HG02943 (cell line): ENCODE results near the gene STRA8.

Experiments
- ATAC-seq: cut with Tn5 transposase; IDR thresholded peaks from one replicate; pipeline ENCODE4 v1.9.1; 2021; ENCODE audit warnings: mild to moderate bottlenecking, low read depth, moderate library complexity; ENCODE audit not compliant: unreplicated experiment

The STRA8 gene

DNA sequence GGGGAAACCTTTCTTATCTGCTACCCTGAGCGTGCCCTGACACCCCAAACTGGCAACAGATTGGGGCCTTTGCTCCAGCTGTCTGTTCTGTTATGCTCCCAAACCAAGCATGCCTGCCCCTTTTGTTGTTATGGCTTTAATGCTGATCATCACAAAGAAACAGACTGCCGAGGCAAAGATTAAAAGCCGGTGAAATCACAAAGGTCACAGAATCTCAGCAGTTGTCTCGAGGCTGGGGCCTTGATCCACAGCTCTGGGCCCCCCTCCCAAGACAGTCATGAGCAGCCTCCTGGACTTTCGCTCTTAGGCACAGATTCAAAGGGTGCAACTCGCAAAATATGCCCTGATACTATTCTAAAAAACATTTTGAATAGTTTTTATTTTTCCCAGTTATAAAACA lies 65.6 kb downstream of the STRA8 start:
- no peak for ATAC-seq

DNA sequence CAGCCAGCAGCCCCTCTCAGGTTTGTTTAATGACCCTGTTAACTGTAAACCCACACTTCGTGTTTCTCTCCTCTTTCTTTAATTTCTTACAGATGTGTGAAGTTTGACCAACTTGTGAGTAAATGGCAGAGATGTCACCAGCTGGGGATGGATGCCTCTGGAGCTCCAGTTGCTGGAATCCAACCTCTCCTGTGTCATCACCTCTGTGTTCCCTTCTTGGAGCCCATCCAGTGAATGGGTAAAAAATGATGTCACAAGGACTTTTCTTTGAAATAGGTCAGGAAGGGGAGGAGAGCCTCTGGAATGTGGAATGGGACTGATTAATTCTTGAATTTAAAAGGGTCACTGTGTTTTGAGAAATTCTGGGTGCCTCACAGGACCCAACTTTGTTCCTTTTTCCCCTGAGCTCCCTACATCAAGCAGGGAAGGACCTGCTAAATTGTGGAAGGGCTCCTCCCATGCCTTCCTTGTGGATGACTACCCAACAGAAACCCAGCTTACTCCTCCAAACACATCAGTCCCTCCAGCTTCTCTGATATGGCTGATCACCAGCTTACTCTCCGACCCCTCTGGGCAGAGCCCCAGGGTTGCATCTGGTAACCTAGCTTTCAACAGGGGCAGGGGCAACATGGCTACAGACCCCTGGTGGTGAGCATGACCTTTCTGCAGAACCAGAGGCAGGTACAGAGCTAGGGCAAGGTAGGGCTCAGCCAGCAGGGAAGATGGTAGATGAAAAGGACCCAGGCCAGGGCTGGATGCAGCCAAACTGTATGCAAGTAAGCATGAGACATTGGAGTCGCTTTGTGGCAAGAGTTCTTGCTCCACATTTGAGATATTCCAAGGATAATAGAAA lies 67.5 kb downstream of the STRA8 start:
- ATAC-seq: no peak
